COLO668 (cell line): ENCODE measurements around the gene COA1.
"Not testable (repeated sequence)": the region's sequence is repeated elsewhere in the genome, so short reads cannot be mapped to it uniquely, and the experiment has no call there.

Experiments used
- DNase-seq: peaks from one replicate; lab custom pipeline; 2025; ENCODE audit not compliant: unreplicated experiment; lab: John Stamatoyannopoulos, UW

Gene COA1

GRCh38 chr7:43693687-43694398, 35.5 kb downstream of the COA1 start:
- no peak for DNase-seq

- DNase-seq = no peak
Measured at GRCh38 chr7:43692582-43693373, 36.5 kb downstream of the COA1 start.

- no peak for DNase-seq
Measured at GRCh38 chr7:43691611-43692010, 37.7 kb downstream of the COA1 start.

GRCh38 chr7:43689115-43689514, 40.2 kb downstream of the COA1 start:
- no peak for DNase-seq

GRCh38 chr7:43687866-43688265, 41.5 kb downstream of the COA1 start:
- DNase-seq = not testable (repeated sequence)

- no peak for DNase-seq
Measured at GRCh38 chr7:43686991-43687390, 42.3 kb downstream of the COA1 start.

GRCh38 chr7:43680736-43681135, 48.6 kb downstream of the COA1 start:
- no peak for DNase-seq

GRCh38 chr7:43679210-43680068, 49.9 kb downstream of the COA1 start:
- no peak for DNase-seq

GRCh38 chr7:43678315-43678714, 51.0 kb downstream of the COA1 start:
- DNase-seq = no peak

- DNase-seq = no peak
Measured at GRCh38 chr7:43677864-43678263, 51.5 kb downstream of the COA1 start.

GRCh38 chr7:43674559-43675436, 54.5 kb downstream of the COA1 start:
- DNase-seq = no peak

- DNase-seq = not testable (repeated sequence)
Measured at GRCh38 chr7:43673243-43673976, 55.9 kb downstream of the COA1 start.

GRCh38 chr7:43671521-43671920, 57.8 kb downstream of the COA1 start:
- DNase-seq = no peak

GRCh38 chr7:43669286-43670081, 59.8 kb downstream of the COA1 start:
- DNase-seq = no peak

GRCh38 chr7:43668035-43668434, 61.3 kb downstream of the COA1 start:
- no peak for DNase-seq

- no peak for DNase-seq
Measured at GRCh38 chr7:43666938-43667337, 62.4 kb downstream of the COA1 start.

- no peak for DNase-seq
Measured at GRCh38 chr7:43664681-43665080, 64.6 kb downstream of the COA1 start.

- no peak for DNase-seq
Measured at GRCh38 chr7:43660141-43660540, 69.2 kb downstream of the COA1 start.

GRCh38 chr7:43659549-43659896, 69.8 kb downstream of the COA1 start:
- no peak for DNase-seq
